ENCODE results near the gene SPPL2A.

The SPPL2A gene

GRCh38 chr15:50685191-50685975 is 80.1 kb downstream of the SPPL2A start:
- peak; percentile 13 for DNase-seq

- DNase-seq = no peak
Measured at GRCh38 chr15:50681467-50681866, 84.0 kb downstream of the SPPL2A start.

DNA sequence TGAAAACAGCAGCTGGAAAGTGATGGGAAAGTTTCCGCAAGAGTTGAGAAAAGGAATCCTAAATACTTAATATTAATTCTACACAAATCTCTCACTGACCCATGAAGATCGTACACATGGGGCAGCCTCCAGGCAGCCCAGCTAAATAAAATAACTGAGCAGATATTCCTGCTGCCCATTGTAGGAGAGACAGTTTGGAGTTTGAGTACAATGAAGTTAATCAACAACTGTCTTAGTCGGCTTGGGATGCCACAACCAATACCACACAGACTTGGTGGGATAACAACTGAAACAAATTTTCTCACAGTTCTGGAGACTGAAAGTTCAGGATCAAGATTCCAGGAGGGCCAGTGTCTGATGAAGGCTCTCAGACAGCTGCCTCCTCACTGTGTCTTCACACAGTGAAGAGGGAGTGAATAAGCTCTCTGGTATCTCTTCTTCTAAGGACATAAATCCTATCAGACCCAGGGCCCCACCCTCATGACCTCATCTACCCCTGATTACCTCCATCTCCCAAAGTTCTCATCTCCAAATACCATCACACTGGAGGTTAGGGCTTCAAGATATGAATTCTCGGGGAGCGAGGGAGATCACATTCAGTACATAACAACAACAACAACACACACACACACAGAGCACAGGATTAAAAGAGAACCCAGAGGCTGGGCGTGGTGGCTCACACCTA is 88.6 kb downstream of the SPPL2A start:
- no peak for DNase-seq

DNA sequence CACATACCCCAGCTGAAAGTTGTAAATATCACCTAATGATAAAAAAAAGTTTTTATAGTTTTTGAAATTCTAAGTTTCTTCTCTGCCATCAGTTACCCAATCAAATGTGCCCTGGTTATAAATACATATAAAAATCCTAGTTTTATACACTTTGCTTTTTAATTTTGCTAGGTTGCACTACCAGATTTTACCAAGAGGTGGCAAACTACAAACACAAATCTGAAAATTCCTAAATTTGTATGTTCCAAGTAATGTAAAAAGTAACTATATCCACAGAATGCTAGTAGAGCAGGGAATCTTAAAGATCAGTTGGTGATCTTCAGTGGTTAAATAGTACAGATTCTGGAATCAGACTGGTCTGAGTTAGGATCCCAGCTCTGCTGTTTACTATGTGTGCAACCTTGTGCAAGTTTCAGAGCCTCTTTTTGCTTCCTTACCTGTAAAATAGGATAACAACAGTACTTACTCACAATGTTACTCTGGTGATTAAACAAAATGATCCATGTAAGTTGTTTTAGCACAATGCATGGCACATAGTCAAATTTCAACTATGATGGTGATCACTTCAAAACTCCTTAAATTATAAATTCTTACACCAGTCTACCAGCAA is 89.9 kb downstream of the SPPL2A start:
- peak; percentile 58 for DNase-seq

DNA sequence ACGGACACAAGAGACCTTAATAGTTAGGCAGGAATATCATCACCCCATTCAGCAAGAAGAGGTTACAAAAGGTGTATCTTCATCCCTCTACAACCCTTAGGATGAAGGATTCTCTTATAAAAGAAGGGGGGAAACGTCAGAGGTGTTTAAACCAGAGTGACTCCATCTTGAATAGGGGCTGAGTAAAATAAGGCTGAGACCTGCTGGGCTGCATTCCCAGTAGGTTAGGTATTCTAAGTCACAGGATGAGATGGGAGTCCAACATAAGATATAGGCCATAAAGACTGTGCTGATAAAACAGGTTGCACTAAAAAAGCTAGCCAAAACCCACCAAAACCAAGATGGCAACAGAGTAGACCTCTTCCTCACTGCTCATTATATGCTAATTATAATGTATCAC is 95.4 kb downstream of the SPPL2A start:
- DNase-seq = no peak

DNA sequence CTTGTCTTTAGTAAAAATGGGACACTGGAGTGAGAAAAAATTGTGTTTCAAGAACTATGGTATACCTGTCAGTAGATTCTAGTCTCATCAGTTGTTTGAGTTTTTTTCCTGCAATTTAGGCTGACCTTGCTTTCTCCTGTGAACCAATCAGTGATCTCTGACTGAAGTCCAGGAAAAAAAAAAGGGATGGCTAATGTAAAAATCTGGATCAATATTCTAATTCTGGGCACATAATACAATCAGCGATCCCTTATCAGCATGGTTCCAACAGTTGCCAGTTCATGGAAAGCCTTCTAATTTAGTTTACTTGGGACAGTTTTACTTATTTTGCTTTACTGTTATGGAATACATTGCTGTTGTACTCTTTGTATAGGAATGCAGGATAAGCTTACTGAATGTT is 95.9 kb downstream of the SPPL2A start:
- no peak for DNase-seq

DNA sequence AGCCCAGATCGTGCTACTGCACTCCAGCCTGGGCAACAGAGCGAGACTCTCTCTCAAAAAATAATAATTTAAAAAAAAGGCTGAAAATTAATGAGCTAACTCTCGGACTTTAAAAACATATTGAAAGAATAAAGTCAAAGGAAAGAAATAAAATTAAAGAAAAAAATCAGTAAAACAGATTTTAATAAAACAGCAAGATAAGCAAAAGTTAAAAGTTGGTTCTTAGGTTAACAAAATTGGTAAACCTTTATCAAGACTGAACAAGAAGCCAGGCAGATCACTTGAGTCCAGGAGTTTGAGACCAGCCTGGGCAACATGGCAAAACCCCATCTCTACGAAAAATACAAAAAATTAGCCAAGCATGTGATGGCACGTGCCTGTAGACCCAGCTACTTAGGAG is 99.6 kb downstream of the SPPL2A start:
- DNase-seq = no peak

DNA sequence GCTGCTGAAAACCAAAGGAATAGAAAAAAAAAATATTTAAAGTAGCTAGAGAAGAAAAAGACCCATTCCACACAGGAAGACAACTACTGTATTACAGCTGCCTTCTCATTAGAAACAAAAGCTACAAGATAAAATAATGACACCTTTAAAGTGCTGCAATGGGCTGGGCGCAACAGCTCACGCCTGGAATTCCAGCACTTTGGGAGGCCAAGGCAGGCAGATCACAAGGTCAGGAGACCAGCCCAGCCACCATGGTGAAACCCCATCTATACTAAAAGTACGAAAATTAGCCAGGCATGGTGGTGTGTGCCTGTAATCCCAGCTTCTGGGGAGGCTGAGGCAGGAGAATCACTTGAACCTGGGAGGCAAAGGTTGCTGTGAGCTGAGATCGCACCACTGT is 110.0 kb downstream of the SPPL2A start:
- DNase-seq = no peak

DNA sequence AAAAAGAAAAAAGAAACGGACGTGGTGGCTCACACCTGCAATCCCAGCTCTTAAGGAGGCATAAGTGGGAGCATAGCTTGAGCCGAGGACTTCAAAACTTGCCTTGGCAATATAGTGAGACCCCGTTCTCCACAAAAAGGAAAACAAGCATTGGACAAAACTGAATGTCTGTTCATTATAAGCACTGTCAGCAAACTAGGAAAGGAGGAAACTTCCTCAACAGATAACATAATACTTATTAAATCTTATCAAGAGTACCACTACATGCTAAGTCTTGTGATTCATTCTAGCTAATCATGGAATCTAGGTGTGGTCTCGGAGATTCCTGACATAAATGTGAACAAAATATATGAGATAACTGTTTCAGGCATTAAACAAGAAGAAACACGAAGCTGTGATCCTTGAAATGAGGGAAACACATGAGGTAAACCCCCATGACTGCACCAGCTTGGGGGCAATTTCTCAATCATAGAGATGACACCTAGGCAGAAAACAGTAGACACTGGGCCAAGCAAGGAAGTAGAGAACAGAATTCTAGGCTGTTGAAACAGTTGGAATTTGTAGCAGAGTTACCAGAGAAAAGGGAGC is 112.3 kb downstream of the SPPL2A start:
- DNase-seq = no peak

DNA sequence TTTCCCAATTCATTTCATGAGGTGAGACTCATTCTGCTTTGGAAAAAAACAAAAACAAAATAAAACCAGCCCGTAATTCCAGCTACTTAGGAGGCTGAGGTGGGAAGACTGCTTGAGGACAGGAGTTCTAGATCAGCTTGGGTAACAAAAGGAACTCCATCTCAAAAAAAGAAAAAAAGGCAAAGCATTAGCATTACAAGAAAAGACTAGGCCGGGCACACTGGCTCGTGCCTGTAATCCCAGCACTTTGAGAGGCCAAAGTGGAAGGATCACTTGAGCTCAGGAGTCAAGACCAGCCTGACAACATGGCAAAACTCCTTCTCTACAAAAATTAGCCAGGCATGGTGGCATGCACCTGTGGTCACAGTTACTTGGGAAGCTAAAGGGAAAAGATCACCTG is 112.8 kb downstream of the SPPL2A start:
- DNase-seq = no peak

All from CD4-positive, alpha-beta T cell treated with Interleukin-12 subunit alpha and Interleukin-12 subunit beta, for 1 hour (primary cell).